NCI-H2227 (cell line): ENCODE measurements around the gene CRB2.

Source experiments
- DNase-seq: peaks from one replicate; lab custom pipeline; 2025; ENCODE audit not compliant: unreplicated experiment; lab: John Stamatoyannopoulos, UW

Gene CRB2

GRCh38 chr9:123346826-123347225 lies 9.2 kb upstream of the CRB2 start:
- DNase-seq, result no peak

- no peak for DNase-seq
Observed at GRCh38 chr9:123347289-123348060, 8.5 kb upstream of the CRB2 start.

GRCh38 chr9:123348317-123348992 lies 7.5 kb upstream of the CRB2 start:
- no peak for DNase-seq

GRCh38 chr9:123349033-123349432 lies 7.0 kb upstream of the CRB2 start:
- DNase-seq, result no peak

- peak; percentile 63 for DNase-seq
Observed at GRCh38 chr9:123349691-123350480, 6.1 kb upstream of the CRB2 start.

- DNase-seq, result no peak
Observed at GRCh38 chr9:123350590-123351310, 5.2 kb upstream of the CRB2 start.

GRCh38 chr9:123353041-123353440 lies 3.0 kb upstream of the CRB2 start:
- no peak for DNase-seq

- DNase-seq, result peak; percentile 66
Observed at GRCh38 chr9:123353984-123354591, 1.9 kb upstream of the CRB2 start.

- no peak for DNase-seq
Observed at GRCh38 chr9:123354806-123355508, 1.0 kb upstream of the CRB2 start.

GRCh38 chr9:123356851-123357742 lies 1.1 kb downstream of the CRB2 start:
- no peak for DNase-seq

GRCh38 chr9:123357743-123358059 lies 1.7 kb downstream of the CRB2 start:
- DNase-seq, result no peak

GRCh38 chr9:123358181-123358905 lies 2.3 kb downstream of the CRB2 start:
- peak; percentile 21 for DNase-seq

GRCh38 chr9:123359106-123359505 lies 3.1 kb downstream of the CRB2 start:
- no peak for DNase-seq

- no peak for DNase-seq
Observed at GRCh38 chr9:123359546-123359945, 3.5 kb downstream of the CRB2 start.

GRCh38 chr9:123360161-123361085 lies 4.4 kb downstream of the CRB2 start:
- DNase-seq, result peak; percentile 66

- no peak for DNase-seq
Observed at GRCh38 chr9:123361086-123361730, 5.2 kb downstream of the CRB2 start.
